ENCODE data around the gene PNRC2.
"Not testable (repeated sequence)": the region's sequence is repeated elsewhere in the genome, so short reads cannot be mapped to it uniquely, and the experiment has no call there.

The PNRC2 gene

DNA sequence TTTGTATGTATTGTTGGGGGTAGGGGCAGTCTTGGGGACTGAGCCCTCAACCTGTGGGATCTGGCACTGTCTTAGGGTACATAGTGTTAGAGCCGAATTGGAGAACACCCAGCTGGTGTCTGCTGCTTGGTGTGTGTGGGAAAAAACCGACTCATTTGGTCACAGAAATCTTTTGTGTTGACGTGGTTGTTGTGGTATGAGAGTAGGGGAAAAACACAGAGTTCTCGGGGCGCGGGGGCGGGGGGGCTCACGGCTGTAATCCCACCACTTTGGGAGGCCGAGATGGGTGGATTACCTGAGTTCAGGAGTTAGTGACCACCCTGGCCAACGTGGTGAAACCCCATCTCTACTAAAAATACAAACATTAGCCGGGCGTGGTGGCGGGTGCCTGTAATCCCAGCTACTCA is 35.8 kb downstream of the PNRC2 start:
- no peak for DNase-seq

DNA sequence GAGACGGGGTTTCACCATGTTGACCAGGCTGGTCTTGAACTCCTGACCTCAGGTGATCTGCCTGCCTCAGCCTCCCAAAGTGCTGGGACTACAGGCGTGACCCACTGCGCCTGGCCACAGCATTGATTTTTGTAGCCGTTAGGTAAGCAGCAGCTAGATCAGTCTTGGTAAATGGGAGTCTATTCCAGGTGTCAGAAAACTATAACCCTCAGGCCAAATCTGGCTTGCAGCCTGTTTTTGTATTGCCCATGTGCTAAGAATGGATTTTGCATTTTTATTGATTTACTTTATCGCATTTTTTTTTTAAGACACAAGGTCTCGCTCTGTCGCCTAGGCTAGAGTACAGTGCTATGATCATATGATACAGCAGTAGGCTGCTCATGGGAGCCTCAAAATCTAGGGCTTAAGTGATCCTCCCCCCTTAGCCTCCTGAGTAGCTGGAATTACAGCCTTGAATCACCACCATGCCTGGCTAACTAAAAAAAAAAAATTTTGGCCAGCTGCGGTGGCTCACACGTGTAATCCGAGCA is 37.1 kb downstream of the PNRC2 start:
- no peak for DNase-seq

DNA sequence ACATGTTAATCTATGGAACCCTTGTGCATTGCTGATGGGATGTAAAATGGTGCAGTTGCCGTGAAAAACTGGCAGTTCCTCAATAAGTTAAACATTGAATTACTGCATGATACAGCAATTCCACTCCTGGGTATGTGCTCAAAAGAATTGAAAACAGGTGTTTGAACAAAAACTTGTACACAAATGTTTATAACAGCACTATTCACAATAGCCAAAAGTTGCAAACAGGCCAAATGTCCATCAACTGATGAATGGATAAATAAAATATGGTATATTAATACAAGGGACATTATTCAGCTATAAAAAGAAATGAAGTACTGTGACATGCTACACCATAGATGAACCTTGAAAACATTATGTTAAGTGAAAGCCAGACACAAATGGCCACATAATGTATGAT is 38.2 kb downstream of the PNRC2 start:
- DNase-seq: no peak

DNA sequence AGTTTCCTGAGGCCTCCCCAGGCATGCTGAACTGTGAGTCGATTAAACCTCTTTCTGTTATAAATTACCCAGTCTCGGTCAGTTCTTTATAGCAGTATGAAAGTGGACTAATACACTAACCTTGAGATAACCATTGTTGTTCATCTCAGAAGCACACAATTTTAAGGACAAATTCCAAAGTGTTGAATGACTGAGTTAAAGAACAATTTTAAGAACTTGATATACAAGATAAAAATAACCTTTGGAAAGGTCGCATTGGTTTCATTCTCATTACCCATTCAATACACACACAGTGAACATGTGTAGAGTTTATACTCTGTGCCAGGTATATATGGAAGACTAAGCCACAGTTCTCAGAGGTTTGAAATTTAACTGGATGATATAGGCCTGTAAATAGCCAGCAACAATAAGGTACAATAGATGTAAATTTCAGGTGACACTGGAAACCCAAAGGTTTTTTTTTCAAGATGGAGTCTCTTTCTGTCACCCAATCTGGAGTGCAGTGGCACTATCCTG is 39.6 kb downstream of the PNRC2 start:
- no peak for DNase-seq

DNA sequence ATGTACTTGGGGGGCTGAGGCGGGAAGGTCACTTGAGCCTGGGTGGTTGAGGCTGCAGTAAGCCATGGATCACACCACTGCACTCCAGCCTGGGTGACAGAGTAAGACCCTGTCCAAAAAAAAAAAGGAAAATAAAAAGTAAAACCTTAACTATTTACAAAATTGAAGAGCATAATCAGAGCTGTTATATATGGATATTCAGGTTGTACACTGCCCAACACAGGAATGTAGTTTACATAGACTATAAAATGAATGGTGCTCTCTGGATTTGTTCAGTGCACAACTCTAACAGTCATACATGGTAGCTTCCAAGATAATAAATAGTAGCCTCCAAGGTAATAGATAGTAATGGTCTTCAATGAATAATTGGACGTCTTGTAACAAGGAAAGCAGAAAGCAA is 43.1 kb downstream of the PNRC2 start:
- DNase-seq: no peak

DNA sequence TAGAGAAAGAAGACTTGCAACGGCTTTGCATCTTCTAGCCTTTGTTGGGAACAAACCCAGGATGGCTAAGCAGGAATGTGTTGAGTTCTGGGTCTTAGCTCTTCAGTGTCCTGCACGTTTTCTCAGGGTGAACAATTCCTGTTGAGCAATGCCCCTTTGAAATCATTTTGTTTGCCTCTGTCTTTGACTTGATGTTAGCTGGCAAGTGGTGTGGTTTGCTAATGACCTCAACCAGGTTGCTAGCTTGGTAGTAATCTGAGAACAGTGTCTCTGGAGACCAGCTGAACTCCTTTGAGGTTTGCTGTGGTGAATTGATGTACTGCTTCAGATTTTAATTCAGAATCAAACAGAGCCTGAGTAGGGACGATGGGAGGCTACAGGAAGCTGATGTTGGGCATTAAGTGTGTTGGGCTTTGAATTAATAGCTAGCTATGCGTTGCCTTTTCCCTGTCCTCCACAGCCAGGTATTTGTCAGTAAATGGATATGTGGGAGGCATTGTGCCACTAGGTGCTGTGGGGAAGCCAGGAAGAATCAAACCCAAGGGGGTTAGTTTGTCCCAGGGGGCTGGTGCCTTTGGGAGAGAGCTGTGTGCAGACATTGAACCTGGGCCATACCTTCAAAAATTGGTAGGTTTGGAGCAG is 43.8 kb downstream of the PNRC2 start:
- peak; percentile 65 for DNase-seq

DNA sequence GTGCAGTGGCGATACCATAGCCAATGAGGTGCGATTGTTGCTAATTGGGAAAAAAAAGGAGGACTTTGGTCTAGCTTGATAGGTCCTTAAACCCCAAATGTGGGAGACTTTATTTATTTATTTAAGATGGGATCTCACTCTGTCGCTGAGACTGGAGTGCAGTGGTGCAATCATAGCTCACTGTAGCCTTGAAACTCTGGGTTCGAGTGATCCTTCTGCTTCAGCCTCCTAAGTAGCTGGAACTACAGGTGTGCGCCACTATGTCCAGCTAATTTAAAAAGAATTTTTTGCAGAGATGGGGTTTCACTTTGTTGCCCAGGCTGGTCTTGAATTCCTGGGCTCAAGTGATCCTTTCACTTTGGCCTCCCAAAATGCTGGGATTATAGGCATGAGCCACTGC is 44.5 kb downstream of the PNRC2 start:
- DNase-seq: no peak

DNA sequence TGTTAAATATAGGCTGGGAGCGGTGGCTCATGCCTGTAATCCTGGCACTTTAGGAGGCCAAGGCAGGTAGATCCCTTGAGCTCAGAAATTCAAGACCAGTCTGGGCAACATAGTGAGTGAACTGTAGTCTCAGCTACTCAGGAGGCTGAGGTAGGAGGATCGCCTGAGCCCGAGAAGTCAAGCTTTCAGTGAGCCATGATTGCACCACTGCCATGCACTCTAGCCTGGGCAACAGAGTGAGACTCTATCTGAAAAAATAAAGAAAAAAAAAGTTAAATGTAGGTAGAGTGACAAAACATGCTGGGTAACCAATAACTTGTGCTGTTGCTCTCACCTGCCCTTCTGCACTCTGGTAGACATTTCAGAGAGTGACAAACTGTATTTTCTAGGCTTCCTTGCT is 45.5 kb downstream of the PNRC2 start:
- no peak for DNase-seq

DNA sequence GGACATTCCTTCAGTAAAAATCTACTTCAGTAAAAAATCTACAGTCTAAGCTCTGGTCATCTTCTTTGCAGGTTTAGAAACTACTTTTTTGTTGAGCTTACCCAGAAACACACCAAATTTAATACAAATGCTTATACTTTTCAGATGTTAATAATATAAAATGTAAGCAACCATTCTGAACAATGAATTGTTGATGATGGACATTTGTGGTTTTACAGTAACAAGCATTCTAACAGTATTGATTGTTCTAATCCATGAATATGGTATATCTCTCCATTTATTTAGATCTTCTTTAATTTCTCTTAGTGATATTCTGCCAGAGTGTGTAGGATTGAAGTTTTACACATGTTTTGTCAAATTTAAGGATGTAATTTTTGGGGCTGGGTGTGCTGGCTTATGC is 47.5 kb downstream of the PNRC2 start:
- DNase-seq: no peak

DNA sequence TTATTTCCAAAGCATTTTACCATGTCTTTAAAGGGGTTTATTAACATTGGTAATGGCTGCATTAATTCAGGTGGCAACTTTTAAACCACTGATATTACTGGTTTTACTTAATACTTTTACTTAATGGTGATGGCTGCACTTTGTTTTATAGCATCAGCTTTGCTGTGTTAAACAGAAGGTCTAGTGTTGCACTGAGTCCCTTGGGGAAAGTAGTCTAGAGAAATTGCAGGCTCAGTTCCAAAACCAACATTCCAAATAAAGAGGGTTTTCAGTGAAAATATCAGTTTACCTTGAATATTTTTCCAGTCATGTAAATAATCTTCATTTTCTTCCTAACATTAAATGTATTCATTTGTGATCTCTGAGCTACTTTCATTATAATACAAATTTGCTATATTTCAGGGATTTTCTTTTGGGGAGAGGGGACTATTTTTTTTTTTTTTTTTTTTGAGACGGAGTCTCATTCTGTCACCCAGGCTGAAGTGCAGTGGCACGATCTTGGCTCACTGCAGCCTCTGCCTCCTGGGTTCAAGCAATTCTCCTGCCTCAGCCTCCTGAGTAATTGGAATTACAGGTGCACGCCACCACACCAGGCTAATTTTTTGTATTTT is 49.1 kb downstream of the PNRC2 start:
- peak; percentile 67 for DNase-seq

DNA sequence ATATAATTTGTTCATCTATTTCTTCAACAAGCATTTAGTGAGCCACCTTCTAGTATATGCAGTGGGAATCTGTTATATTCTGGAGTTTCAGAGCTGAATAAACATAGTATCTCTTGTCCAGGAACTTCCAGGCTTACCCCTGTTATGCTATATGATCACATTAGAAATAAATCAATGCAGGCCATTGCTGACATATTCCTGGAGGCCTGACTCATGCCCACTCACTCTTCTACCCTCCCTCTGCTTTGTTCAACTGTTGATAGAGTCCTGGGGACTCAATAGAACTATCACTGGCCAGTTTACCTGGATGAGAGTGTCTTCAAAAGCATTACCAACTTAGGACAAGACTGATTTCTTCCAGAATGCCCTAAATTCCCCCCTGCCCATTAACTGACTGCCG is 49.8 kb downstream of the PNRC2 start:
- no peak for DNase-seq

DNA sequence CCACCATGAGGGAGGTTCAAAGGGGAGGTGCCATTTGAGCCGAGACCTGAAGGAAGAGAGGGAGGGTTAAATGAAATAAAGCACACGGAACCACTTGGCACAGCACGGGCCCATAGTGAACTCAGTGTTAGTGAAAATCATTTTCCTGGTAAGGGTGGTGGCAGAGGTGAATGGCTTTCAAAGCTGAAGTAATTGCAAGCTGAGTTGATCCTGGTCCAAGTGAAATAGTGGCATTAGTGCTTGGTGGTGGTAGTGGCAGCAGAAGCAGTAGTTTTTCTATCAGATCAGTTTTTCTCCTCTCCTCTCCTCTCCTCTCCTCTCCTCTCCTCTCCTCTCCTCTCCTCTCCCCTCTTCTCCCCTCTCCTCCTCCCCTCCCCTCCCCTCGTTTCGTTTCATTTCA is 51.0 kb downstream of the PNRC2 start:
- no peak for DNase-seq

DNA sequence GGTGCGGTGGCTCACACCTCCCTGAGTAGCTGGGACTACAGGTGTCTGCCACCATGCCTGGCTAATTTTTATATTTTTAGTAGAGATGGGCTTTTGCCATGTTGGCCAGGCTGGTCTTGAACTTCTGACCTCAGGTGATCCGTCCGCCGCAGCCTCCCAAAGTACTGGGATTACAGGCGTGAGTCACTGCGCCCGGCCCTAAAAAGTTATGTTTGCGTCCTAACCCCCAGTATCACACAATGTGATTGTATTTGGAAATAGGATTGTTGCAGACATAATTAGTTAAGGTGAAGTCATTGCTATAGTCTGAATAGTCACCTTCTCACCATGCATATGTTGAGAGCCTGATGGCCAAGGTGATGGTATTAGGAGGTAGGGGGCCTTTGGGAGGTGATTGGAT is 53.2 kb downstream of the PNRC2 start:
- DNase-seq: not testable (repeated sequence)
